Measurements from ENCODE around the gene ARHGAP42. TPM values are rescaled to one million over a fixed set of nuclear protein-coding genes. Genes with fewer than 3 reads are reported as not detected.

The ARHGAP42 gene
- total and polyA plus RNA-seq, 2 of the 13 experiments (the other 11 are each of a cell fraction or from before 2014, with no cell fraction given): 2.5 to 4.3 TPM

- ATAC-seq: no peak
- POLR2A ChIA-PET: no interaction called here
Observed at GRCh38 chr11:101030015-101030414, 342.9 kb downstream of the ARHGAP42 start.

DNA sequence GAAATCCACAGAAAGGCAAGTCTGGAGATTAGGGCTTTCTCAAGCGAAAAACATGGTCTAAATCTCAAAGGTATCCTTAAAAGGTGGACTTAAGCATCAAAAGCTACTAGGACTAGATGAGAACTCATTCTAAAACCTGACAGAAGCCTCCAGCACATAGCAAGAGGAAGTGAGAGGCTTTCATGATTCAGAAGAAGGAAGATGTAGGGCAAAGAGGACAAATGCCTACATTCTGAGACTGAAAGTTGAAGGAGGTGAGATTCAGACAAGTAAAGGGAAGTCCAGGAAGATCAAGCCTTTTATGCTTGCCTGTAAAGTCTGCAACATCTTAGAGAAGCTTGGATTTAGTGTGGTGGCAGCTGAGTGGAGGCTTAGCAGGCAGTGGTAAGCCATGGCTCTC is 343.6 kb downstream of the ARHGAP42 start:
- Histone ChIP-seq H3K27me3 (ENCODE audit: control insufficient read depth in 1 of 2, insufficient read depth in 2 of 2, low read length in 2 of 2) (no peaks in the 10 kb centered on the region; a peak in 1 of 5 replicates), H3K4me2 (ENCODE audit: low read depth, low read length) (no peak overlapping the region), H3K79me2 (ENCODE audit: insufficient read depth, low read length) (no peaks in the 10 kb centered on the region), H3K36me3 (replicated peaks in 1 of 2; ENCODE audit: control insufficient read depth in 1 of 2, insufficient read depth in 2 of 2, low read length in 2 of 2) (no peaks in the 10 kb centered on the region), H4K20me1 (ENCODE audit: insufficient read depth, low read length) (no peaks in the 10 kb centered on the region), H3K4me1 (ENCODE audit: insufficient read depth, low read length) (no peaks in the 10 kb centered on the region), H3K27ac (ENCODE audit: extremely low read length, insufficient read depth, low read length) (no peak overlapping the region), H3K9me3 (ENCODE audit: low read length) (no peaks in the 10 kb centered on the region), H2AFZ (ENCODE audit: low read length) (no peak overlapping the region), H3K4me3 (replicated peaks in 1 of 3; ENCODE audit: insufficient read depth in 1 of 3, low read depth in 2 of 3, low read length in 3 of 3) (no peak overlapping the region), H3K9ac (ENCODE audit: insufficient read depth, low read depth, low read length) (no peak overlapping the region)
- ATAC-seq (no peak), DNase-seq (ENCODE audit: low spot score) (no peak), FAIRE-seq (no peak)
- POLR2A ChIA-PET: no interaction called here
- in situ Hi-C loops (cut with HindIII; ENCODE audit: extremely low pct_ligation_motif_present, low pct_unique_long_range_greater_than_20kb) (no loop called here), intact Hi-C loops (cut with micrococcal nuclease; ENCODE audit: unreplicated experiment) (no loop called here)
- no TSS peak for BruUV-seq (replicated peaks)
- WGBS (ENCODE audit: low lambda C conversion rate): 0% methylated on average over 1 of the region's 1 CpG
- CTCF ChIA-PET (ENCODE audit: low intra/inter-chr PET ratio, low total read pairs): no interaction called here
- TF ChIP-seq ZNF780A (CRISPR knock-in tag; IDR thresholded peaks at IDR 0.05) (no peak), ZNF484 (CRISPR knock-in tag; IDR thresholded peaks at IDR 0.05; ENCODE audit: borderline replicate concordance, low read depth) (no peak), ZSCAN12 (CRISPR knock-in tag; IDR thresholded peaks at IDR 0.05) (no peak), FIP1L1 (IDR thresholded peaks at IDR 0.05; ENCODE audit: borderline replicate concordance, insufficient read depth, low read depth, low read length) (no peak), MXD4 (CRISPR knock-in tag; IDR thresholded peaks at IDR 0.05) (no peak), ZNF776 (CRISPR knock-in tag; IDR thresholded peaks at IDR 0.05) (no peak), IRF2 (CRISPR knock-in tag; IDR thresholded peaks at IDR 0.05) (no peak)
- TF ChIP-seq, protein P1, sequence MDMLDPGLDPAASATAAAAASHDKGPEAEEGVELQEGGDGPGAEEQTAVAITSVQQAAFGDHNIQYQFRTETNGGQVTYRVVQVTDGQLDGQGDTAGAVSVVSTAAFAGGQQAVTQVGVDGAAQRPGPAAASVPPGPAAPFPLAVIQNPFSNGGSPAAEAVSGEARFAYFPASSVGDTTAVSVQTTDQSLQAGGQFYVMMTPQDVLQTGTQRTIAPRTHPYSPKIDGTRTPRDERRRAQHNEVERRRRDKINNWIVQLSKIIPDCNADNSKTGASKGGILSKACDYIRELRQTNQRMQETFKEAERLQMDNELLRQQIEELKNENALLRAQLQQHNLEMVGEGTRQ (IDR thresholded peaks at IDR 0.05; ENCODE audit: low read depth, low read length): no peak
- TF ChIP-seq, protein P1 (CRISPR knock-in tag; IDR thresholded peaks at IDR 0.05; ENCODE audit: borderline replicate concordance): no peak
- TF ChIP-seq, protein P2, sequence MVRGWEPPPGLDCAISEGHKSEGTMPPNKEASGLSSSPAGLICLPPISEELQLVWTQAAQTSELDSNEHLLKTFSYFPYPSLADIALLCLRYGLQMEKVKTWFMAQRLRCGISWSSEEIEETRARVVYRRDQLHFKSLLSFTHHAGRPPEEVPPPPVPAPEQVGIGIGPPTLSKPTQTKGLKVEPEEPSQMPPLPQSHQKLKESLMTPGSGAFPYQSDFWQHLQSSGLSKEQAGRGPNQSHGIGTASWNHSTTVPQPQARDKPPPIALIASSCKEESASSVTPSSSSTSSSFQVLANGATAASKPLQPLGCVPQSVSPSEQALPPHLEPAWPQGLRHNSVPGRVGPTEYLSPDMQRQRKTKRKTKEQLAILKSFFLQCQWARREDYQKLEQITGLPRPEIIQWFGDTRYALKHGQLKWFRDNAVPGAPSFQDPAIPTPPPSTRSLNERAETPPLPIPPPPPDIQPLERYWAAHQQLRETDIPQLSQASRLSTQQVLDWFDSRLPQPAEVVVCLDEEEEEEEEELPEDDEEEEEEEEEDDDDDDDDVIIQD (CRISPR knock-in tag; IDR thresholded peaks at IDR 0.05; ENCODE audit: low read depth): no peak
- TF ChIP-seq, protein P3, sequence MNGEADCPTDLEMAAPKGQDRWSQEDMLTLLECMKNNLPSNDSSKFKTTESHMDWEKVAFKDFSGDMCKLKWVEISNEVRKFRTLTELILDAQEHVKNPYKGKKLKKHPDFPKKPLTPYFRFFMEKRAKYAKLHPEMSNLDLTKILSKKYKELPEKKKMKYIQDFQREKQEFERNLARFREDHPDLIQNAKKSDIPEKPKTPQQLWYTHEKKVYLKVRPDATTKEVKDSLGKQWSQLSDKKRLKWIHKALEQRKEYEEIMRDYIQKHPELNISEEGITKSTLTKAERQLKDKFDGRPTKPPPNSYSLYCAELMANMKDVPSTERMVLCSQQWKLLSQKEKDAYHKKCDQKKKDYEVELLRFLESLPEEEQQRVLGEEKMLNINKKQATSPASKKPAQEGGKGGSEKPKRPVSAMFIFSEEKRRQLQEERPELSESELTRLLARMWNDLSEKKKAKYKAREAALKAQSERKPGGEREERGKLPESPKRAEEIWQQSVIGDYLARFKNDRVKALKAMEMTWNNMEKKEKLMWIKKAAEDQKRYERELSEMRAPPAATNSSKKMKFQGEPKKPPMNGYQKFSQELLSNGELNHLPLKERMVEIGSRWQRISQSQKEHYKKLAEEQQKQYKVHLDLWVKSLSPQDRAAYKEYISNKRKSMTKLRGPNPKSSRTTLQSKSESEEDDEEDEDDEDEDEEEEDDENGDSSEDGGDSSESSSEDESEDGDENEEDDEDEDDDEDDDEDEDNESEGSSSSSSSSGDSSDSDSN (CRISPR knock-in tag; IDR thresholded peaks at IDR 0.05): no peak

More at GRCh38 chr11:101030015-101030414, 342.9 kb downstream of the ARHGAP42 start:
- Histone ChIP-seq H3K4me1 (ENCODE audit: insufficient read depth, low read length) (no peaks in the 10 kb centered on the region), H3K27me3 (ENCODE audit: control insufficient read depth in 1 of 2, insufficient read depth in 2 of 2, low read length in 2 of 2) (no peaks in the 10 kb centered on the region; a peak in 1 of 5 replicates), H3K27ac (ENCODE audit: extremely low read length, insufficient read depth, low read length) (no peak overlapping the region), H4K20me1 (ENCODE audit: insufficient read depth, low read length) (no peaks in the 10 kb centered on the region), H2AFZ (ENCODE audit: low read length) (no peak overlapping the region), H3K4me3 (replicated peaks in 1 of 3; ENCODE audit: insufficient read depth in 1 of 3, low read depth in 2 of 3, low read length in 3 of 3) (no peak overlapping the region), H3K4me2 (ENCODE audit: low read depth, low read length) (no peak overlapping the region), H3K36me3 (replicated peaks in 1 of 2; ENCODE audit: control insufficient read depth in 1 of 2, insufficient read depth in 2 of 2, low read length in 2 of 2) (no peaks in the 10 kb centered on the region), H3K9ac (ENCODE audit: insufficient read depth, low read depth, low read length) (no peak overlapping the region), H3K9me3 (ENCODE audit: low read length) (no peaks in the 10 kb centered on the region), H3K79me2 (ENCODE audit: insufficient read depth, low read length) (no peaks in the 10 kb centered on the region)
- CTCF ChIA-PET (ENCODE audit: low intra/inter-chr PET ratio, low total read pairs): no interaction called here
- WGBS (ENCODE audit: low lambda C conversion rate): 3% methylated on average over 3 of the region's 3 CpGs
- DNase-seq (ENCODE audit: low spot score) (no peak), FAIRE-seq (no peak)
- no peak for TF ChIP-seq PHB2 (IDR thresholded peaks at IDR 0.05; ENCODE audit: partially characterized antibody)
- no peak for TF ChIP-seq ZNF282 (IDR thresholded peaks at IDR 0.05; ENCODE audit: partially characterized antibody)
- TF ChIP-seq, protein P4, sequence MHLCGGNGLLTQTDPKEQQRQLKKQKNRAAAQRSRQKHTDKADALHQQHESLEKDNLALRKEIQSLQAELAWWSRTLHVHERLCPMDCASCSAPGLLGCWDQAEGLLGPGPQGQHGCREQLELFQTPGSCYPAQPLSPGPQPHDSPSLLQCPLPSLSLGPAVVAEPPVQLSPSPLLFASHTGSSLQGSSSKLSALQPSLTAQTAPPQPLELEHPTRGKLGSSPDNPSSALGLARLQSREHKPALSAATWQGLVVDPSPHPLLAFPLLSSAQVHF (CRISPR knock-in tag; IDR thresholded peaks at IDR 0.05): no peak
- in situ Hi-C loops (cut with HindIII; ENCODE audit: extremely low pct_ligation_motif_present, low pct_unique_long_range_greater_than_20kb): no loop called here
- BruUV-seq (replicated peaks): no TSS peak
- intact Hi-C loops (cut with micrococcal nuclease; ENCODE audit: unreplicated experiment): no loop called here

All from HepG2 (cell line).